Body of pancreas (tissue), 4 donors: ENCODE data around the gene NT5DC3. TPM values are rescaled to one million over a fixed set of nuclear protein-coding genes. Genes with fewer than 3 reads are reported as not detected.

Experiments
- ATAC-seq: fragments of 150-250 bp; one replicate; pipeline ENCODE4 v1.9.1; 2016
- DNase-seq, 4 donors: peaks; one replicate each; pipeline ENCODE4 v3.0.0-alpha.2; 2019
- H3K27ac ChIP-seq, 4 donors: fragments of 200-600 bp; sonication (generic); 1 replicate in 3 of 4; 2 replicates in 1 of 4; pipeline versions ENCODE4 v1.5.1 to v1.6.1; 2016 to 2019; ENCODE audit warnings: mild to moderate bottlenecking in 1 of 4, mixed read lengths in 1 of 4, moderate library complexity in 1 of 4
- H3K27me3 ChIP-seq, 2 donors: fragments of 200-600 bp; sonication (generic); one replicate each; pipeline ENCODE4 v1.6.0; 2016; ENCODE audit warnings: mild to moderate bottlenecking in 1 of 2
- H3K36me3 ChIP-seq, 2 donors: fragments of 200-600 bp; sonication (generic); replicated peaks in 1 of 2; 2 replicates each; pipeline ENCODE4 v1.5.1; 2016; ENCODE audit warnings: low read depth in 2 of 2; ENCODE audit not compliant: insufficient read depth in 1 of 2
- H3K4me1 ChIP-seq: fragments of 200-600 bp; sonication (generic); one replicate; pipeline ENCODE4 v1.6.0; 2016
- H3K4me3 ChIP-seq, 2 donors: fragments of 200-600 bp; sonication (generic); 1 replicate in 1 of 2; 2 replicates in 1 of 2; pipeline ENCODE4 v1.5.1; 2016 to 2019
- H3K9me3 ChIP-seq, 3 donors: fragments of 200-600 bp; sonication (generic); 1 replicate in 2 of 3; 2 replicates in 1 of 3; pipeline ENCODE4 v1.5.1; 2016
- POLR2A ChIP-seq, 3 donors: fragments of 450-650 bp; IDR thresholded peaks; one replicate each; pipeline ENCODE4 v1.6.1; 2016; ENCODE audit warnings: antibody characterized with exemption in 3 of 3, mild to moderate bottlenecking in 2 of 3
- WGBS, 2 donors: methylation state at CpG; one replicate each; pipeline ENCODE4 v1.1.5; 2017; 5-methylcytosine and 5-hydroxymethylcytosine counted together
- intact Hi-C: fragments of 100-400 bp; cut with DNase I; formaldehyde crosslinking; loops from one replicate; pipeline ENCODE4 v1.15.1; 2023
- total RNA-seq, 2 donors: library from RNA; depleted of rRNA; stranded (reverse); fragments of >200 nt; gene quantifications; one replicate each; pipeline ENCODE4 v1.1.0, GENCODE V29; 2016
- TF ChIP-seq, protein P1 (sequence below), 7 experiments: fragments of 450-650 bp in 4 of 7; fragments of 200-600 bp in 3 of 7; sonication (generic) in 3 of 7; IDR thresholded peaks; one replicate each; pipeline ENCODE4 v1.5.1; 2016 to 2019; ENCODE audit warnings: antibody characterized with exemption in 7 of 7

The NT5DC3 gene
- total RNA-seq, 2 donors from 2014 or later = 5.2 to 14.5 TPM

DNA sequence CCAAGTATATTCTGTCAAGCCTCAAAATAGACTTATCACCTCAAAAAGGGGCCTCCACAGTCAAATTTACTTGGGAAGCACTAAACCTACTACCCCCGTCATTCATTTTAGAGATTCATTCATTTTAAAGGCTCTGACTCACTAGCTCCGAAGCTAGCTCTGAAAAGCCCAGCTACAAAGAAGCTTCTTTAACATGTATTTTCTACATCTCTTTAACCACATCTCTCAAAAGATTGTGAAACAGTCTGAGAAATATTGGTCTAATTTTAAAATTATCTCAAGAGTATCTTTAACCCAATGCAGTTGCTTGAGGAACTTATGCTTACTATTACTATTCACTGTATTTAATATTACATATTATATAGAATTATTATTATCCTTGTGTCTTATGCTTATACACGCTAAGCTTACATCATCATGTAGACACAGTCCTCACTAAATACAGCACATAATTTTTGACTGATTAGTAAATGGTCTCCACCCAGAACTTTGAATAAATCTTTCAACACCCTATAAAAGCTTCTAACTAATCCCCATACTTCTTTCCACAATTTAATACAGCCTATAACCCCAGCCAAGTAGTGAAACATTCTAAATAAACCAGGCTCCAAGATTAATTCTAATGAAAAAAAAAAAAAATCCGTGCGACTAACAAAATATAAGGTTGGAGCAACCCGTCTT, 7.8 kb downstream of the NT5DC3 start:
- no peaks in the 10 kb centered on the region for H3K9me3 ChIP-seq
- TF ChIP-seq, protein P1, sequence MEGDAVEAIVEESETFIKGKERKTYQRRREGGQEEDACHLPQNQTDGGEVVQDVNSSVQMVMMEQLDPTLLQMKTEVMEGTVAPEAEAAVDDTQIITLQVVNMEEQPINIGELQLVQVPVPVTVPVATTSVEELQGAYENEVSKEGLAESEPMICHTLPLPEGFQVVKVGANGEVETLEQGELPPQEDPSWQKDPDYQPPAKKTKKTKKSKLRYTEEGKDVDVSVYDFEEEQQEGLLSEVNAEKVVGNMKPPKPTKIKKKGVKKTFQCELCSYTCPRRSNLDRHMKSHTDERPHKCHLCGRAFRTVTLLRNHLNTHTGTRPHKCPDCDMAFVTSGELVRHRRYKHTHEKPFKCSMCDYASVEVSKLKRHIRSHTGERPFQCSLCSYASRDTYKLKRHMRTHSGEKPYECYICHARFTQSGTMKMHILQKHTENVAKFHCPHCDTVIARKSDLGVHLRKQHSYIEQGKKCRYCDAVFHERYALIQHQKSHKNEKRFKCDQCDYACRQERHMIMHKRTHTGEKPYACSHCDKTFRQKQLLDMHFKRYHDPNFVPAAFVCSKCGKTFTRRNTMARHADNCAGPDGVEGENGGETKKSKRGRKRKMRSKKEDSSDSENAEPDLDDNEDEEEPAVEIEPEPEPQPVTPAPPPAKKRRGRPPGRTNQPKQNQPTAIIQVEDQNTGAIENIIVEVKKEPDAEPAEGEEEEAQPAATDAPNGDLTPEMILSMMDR (IDR thresholded peaks at IDR 0.05) = no peak
- TF ChIP-seq POLR2A (IDR thresholded peaks at IDR 0.05) = no peak
- H3K27ac ChIP-seq = no peak overlapping the region
- H3K4me1 ChIP-seq = peaks cover 2% of the 10 kb centered on the region
- H3K36me3 ChIP-seq = no peaks in the 10 kb centered on the region
- no peak overlapping the region for H3K4me3 ChIP-seq
- H3K27me3 ChIP-seq = no peaks in the 10 kb centered on the region
- no peak for DNase-seq
- ATAC-seq = no peak
- WGBS, 2 donors = 89 to 94% methylated on average over 6 of the region's 6 CpGs
- intact Hi-C loops = no loop called here

DNA sequence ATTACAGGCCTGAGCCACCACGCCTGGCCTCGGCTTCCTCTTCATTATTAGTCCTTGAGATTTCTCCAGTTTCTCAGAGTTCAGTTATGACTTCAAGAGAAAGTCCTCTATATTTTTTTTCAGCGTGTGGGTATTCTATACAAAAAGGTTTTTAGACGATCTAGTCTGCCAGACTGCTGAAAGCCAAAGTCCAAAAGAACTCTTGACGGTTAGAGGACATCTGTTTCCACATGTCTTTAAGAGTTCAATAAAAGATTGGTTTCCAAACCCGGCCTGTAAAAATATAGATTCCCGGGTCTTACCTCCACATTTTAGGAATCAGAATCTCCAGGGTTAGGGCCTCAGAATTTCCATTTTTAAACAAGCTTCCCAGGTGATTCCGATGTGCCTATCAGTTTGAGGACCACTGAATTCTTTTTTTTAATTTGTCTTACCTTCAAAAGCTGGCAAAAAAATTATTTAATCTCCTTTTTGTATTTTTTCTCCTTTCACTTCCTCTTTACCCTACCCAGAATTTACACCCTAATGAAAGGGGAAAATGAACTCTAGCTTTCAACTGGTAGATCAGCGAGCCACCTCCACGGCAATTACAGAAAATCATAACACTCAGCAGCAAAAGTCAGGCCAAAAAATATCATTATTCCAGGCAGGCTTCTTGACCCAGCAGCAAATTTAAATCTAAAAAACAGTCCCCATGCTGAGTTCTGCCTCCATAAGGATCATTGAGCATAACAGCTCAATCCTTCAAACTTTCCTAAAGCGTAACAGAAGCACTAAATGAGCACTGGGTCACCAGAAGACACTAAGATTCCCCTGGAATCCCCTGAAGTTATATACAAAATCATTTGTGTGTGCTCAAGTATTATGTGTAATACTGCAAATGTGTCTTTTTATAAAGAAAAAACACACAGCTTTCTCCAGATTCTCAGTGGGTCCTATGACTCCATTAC, 8.7 kb downstream of the NT5DC3 start:
- WGBS, 2 donors = 84 to 93% methylated on average over 11 of the region's 11 CpGs
- Histone ChIP-seq H3K36me3 (no peaks in the 10 kb centered on the region), H3K9me3 (no peaks in the 10 kb centered on the region), H3K4me1 (peaks cover 5% of the 10 kb centered on the region), H3K27ac (no peak overlapping the region), H3K27me3 (no peaks in the 10 kb centered on the region), H3K4me3 (no peak overlapping the region)
- no peak for DNase-seq
- intact Hi-C loops = no loop called here
- no peak for TF ChIP-seq POLR2A (IDR thresholded peaks at IDR 0.05)
- TF ChIP-seq, protein P1 (IDR thresholded peaks at IDR 0.05) = no peak
- no peak for ATAC-seq

DNA sequence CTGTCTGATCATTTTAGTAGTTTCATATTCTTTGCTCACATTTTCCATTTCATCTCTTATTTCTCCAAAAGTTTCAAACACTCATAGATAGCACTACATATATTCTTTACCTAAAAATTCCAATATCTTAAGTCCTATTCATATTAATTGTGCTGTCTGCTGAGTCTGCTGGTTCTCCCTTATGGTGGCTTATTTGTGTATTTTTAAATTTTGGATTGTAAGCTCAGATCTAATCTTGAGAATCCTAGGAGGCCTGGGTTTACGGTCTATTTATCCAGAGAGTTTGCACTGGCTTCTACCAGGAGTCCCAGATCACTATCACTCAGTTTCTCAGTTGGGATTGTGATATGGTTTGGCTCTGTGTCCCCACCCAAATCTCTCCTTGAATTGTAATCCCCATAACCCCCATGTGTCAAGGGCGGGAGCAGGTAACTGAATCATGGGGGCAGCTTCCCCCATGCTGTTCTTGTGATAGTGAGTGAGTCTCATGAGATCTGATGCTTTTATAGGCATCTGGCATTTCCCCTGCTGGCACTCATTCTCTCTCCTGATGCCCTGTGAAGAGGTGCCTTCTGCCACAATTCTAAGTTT, 10.2 kb downstream of the NT5DC3 start:
- intact Hi-C loops = no loop called here
- TF ChIP-seq POLR2A (IDR thresholded peaks at IDR 0.05) = no peak
- TF ChIP-seq, protein P1 (IDR thresholded peaks at IDR 0.05) = no peak
- Histone ChIP-seq H3K27ac (no peak overlapping the region), H3K36me3 (no peaks in the 10 kb centered on the region), H3K4me3 (no peak overlapping the region), H3K27me3 (no peaks in the 10 kb centered on the region), H3K4me1 (peaks cover 5% of the 10 kb centered on the region), H3K9me3 (no peaks in the 10 kb centered on the region)
- DNase-seq (no peak), ATAC-seq (no peak)
- 86 to 100% methylated on average over 2 of the region's 2 CpGs for WGBS, 2 donors

DNA sequence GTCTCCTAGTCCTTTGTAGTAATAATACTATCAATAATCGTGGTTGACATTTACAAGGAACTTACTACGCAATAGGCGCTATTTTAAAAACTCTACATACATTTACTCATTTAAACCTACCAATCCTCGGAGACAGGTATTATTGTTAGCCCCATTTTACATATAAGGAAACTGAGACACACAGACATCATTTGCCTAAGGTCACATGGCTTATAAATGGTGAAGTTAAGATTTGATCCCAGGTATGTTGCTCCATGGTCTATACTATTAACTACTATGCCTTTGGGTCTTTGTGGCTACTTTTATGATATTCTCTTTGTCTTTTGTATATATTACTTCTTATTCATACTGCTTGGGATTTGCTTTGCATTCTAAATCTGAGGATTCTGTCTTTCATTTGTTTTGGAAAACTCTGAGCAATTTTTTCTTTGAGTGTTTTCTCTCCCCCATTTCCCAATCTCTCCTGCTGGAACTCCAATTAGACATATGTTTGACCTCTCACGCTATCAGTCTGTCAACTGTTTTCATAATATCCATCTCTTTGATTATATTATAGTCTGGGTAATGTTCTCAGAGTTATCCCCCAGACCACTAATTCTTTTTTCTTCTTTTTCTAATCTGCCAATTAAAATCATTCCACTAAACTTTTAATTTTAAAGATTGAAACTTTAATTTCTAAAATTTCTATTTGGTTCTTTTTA, 10.9 kb downstream of the NT5DC3 start:
- no peak for TF ChIP-seq POLR2A (IDR thresholded peaks at IDR 0.05)
- TF ChIP-seq, protein P1 (IDR thresholded peaks at IDR 0.05) = no peak
- Histone ChIP-seq H3K4me3 (no peak overlapping the region), H3K27ac (no peak overlapping the region), H3K9me3 (no peaks in the 10 kb centered on the region), H3K36me3 (no peaks in the 10 kb centered on the region), H3K4me1 (peaks cover 5% of the 10 kb centered on the region), H3K27me3 (no peaks in the 10 kb centered on the region)
- no peak for DNase-seq
- 87 to 92% methylated on average over 5 of the region's 5 CpGs for WGBS, 2 donors
- ATAC-seq = no peak
- intact Hi-C loops = no loop called here
